Measurements from ENCODE around the gene SPEN. TPM values are rescaled to one million over a fixed set of nuclear protein-coding genes. Genes with fewer than 3 reads are reported as not detected.

SPEN gene
- total and polyA plus RNA-seq, 9 of the 15 experiments (the other 6 are each of a cell fraction or from before 2014, with no cell fraction given) = 5.7 to 87.5 (median 27.2) TPM

DNA sequence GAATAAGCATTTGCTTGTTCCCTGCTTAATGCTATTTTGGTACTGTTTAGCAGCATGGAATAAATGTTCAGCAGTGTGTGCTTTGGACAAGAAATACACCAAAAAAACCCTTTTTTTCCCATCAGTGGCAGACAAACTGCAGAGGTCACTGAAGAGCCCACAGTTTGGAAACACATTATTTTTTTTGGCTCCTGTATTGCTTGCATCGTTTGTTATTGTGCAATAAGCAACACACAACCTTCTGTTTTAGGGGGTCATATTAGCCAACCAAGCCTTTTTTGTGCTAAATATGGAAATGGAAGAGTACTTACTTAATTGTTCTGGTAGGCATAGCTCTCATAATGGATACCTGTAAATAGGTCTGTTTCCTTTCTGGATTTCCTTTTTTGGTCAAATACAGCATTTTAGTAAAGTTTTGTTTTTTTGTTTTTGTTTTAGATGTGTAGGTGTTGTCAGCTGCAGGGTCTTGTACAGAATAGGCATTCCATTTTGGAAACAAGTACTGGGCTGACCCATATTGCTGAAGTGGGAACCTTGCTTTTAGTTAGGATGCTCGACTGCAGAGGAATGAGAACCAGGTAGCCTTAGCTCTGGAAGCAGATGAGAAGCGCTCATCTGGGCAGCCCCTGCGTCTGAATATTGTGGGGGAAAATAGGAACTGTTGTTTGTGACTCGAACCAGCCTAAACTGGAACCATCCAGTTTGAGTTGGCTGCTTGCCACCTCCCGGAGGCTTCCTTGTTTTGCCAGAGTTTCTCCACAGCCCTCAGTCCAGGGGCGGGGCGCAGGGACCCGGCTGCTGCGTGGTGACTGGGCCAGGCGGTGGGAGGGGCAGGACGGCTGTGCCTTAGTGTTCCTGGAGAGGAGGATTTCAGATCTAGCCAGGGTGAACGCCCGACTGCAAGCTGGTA lies 38.4 kb downstream of the SPEN start (continued):
- TF ChIP-seq ZEB2 (IDR thresholded peaks at IDR 0.05) (peak; percentile 35; the same call in 1 of the 2 replicates), HDAC3 (IDR thresholded peaks at IDR 0.05; ENCODE audit: borderline replicate concordance, partially characterized antibody) (peak; percentile 65), NFATC3 (IDR thresholded peaks at IDR 0.05) (no peak), ZNF239 (CRISPR knock-in tag; IDR thresholded peaks at IDR 0.05) (peak; percentile 15; the same call in 1 of the 2 replicates), RBM25 (IDR thresholded peaks at IDR 0.05; ENCODE audit: low read depth, low read length, severe bottlenecking) (no peak), ARID3B (CRISPR knock-in tag; IDR thresholded peaks at IDR 0.05; ENCODE audit: borderline replicate concordance) (no peak), PHF8 (IDR thresholded peaks at IDR 0.05; ENCODE audit: borderline replicate concordance, low read length) (peak; percentile 59; the same call in 1 of the 2 replicates), REST (IDR thresholded peaks at IDR 0.05; ENCODE audit: borderline replicate concordance) (peak; percentile 100), REST (CRISPR knock-in tag; IDR thresholded peaks at IDR 0.05; ENCODE audit: low read depth) (no peak)
- TF ChIP-seq, protein P1, sequence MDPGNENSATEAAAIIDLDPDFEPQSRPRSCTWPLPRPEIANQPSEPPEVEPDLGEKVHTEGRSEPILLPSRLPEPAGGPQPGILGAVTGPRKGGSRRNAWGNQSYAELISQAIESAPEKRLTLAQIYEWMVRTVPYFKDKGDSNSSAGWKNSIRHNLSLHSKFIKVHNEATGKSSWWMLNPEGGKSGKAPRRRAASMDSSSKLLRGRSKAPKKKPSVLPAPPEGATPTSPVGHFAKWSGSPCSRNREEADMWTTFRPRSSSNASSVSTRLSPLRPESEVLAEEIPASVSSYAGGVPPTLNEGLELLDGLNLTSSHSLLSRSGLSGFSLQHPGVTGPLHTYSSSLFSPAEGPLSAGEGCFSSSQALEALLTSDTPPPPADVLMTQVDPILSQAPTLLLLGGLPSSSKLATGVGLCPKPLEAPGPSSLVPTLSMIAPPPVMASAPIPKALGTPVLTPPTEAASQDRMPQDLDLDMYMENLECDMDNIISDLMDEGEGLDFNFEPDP (CRISPR knock-in tag; IDR thresholded peaks at IDR 0.05) = no peak

Data from K562 (cell line).